SK-N-SH (cell line): ENCODE results near the gene PSKH1.

Source experiments
- CTCF ChIP-seq: fragments of 200-600 bp; sonication (generic); IDR thresholded peaks from 2 replicates; pipeline ENCODE4 v1.6.1; 2017; ENCODE audit warnings: antibody characterized with exemption, mild to moderate bottlenecking, moderate library complexity
- EP300 ChIP-seq, 2 experiments: IDR thresholded peaks; 2 replicates each; pipeline versions ENCODE4 v1.4.0 to v1.6.1; 2012; ENCODE audit warnings: borderline replicate concordance in 1 of 2, low read depth in 1 of 2, low read length in 1 of 2
- FOXM1 ChIP-seq: IDR thresholded peaks from 2 replicates; pipeline ENCODE4 v1.4.0; 2012; ENCODE audit warnings: low read depth, mild to moderate bottlenecking
- IRF3 ChIP-seq: fragments of 150-350 bp; IDR thresholded peaks from 2 replicates; pipeline ENCODE4 v1.6.1; 2016; ENCODE audit warnings: mild to moderate bottlenecking, low read depth, low read length
- POLR2AphosphoS5 ChIP-seq: IDR thresholded peaks from 2 replicates; pipeline ENCODE4 v1.6.1; 2012; ENCODE audit warnings: low read depth, low read length
- RAD21 ChIP-seq: IDR thresholded peaks from 2 replicates; pipeline ENCODE4 v1.6.1; 2012; ENCODE audit warnings: mild to moderate bottlenecking, low read length
- RFX5 ChIP-seq: IDR thresholded peaks from 2 replicates; pipeline ENCODE4 v1.6.1; 2012; ENCODE audit warnings: mild to moderate bottlenecking, improper control_type of control experiment, low read length
- RXRA ChIP-seq: IDR thresholded peaks from 2 replicates; pipeline ENCODE4 v1.4.0; 2012; ENCODE audit warnings: low read depth, mild to moderate bottlenecking, borderline replicate concordance
- SIN3A ChIP-seq: IDR thresholded peaks from 2 replicates; pipeline ENCODE4 v1.6.1; 2012; ENCODE audit warnings: low read depth, mild to moderate bottlenecking, low read length, moderate library complexity, borderline replicate concordance
- SMC3 ChIP-seq: IDR thresholded peaks from 2 replicates; pipeline ENCODE4 v1.6.1; 2012; ENCODE audit warnings: low read depth, low read length, improper control_type of control experiment
- TAF1 ChIP-seq: IDR thresholded peaks from 2 replicates; pipeline ENCODE4 v1.6.1; 2012; ENCODE audit warnings: low read depth, mild to moderate bottlenecking, low read length, moderate library complexity, borderline replicate concordance
- TCF12 ChIP-seq: IDR thresholded peaks from 2 replicates; pipeline ENCODE4 v1.4.0; 2012
- YY1 ChIP-seq: IDR thresholded peaks from 2 replicates; pipeline ENCODE4 v1.4.0; 2012; ENCODE audit warnings: low read depth, mild to moderate bottlenecking
- TF ChIP-seq, protein P1 (sequence below): IDR thresholded peaks from 2 replicates; pipeline ENCODE4 v1.4.0; 2012; ENCODE audit warnings: low read depth

- no peak; the same call in 1 of the 2 replicates for TF ChIP-seq CTCF
- no peak for TF ChIP-seq POLR2AphosphoS5
- no peak for TF ChIP-seq TCF12
- TF ChIP-seq TAF1 = no peak
- TF ChIP-seq, protein P1, sequence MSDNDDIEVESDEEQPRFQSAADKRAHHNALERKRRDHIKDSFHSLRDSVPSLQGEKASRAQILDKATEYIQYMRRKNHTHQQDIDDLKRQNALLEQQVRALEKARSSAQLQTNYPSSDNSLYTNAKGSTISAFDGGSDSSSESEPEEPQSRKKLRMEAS = no peak; the same call in none of the 2 replicates
- TF ChIP-seq RXRA = no peak
- TF ChIP-seq FOXM1 = no peak
- no peak for TF ChIP-seq SIN3A
- no peak for TF ChIP-seq RAD21
- TF ChIP-seq EP300 (IDR thresholded peaks at IDR 0.05; ENCODE audit: borderline replicate concordance in 1 of 2, low read depth in 1 of 2, low read length in 1 of 2) = no peak
- TF ChIP-seq YY1 = no peak
- no peak for TF ChIP-seq IRF3
- no peak for TF ChIP-seq SMC3
- TF ChIP-seq RFX5 = no peak
Observed at GRCh38 chr16:67917140-67917851, 24.2 kb downstream of the PSKH1 start.
